Left lung (tissue), 10 donors: ENCODE data around the gene INPP4B. TPM values are rescaled to one million over a fixed set of nuclear protein-coding genes. Genes with fewer than 3 reads are reported as not detected.

Experiments
- ATAC-seq: fragments of 200-7000 bp; cut with Tn5 transposase; one replicate; pipeline ENCODE4 v1.9.1; 2020; ENCODE audit warnings: moderate library complexity
- DNase-seq, 4 donors: peaks; one replicate each; pipeline ENCODE4 v3.0.0-alpha.2; 2013 to 2020
- H3K27ac ChIP-seq, 2 donors: fragments of 200-600 bp; sonication (generic) in 1 of 2; one replicate each; pipeline versions ENCODE4 v1.5.0 to v1.8.0; 2020 to 2021
- H3K27me3 ChIP-seq, 2 donors: fragments of 200-600 bp; sonication (generic) in 1 of 2; one replicate each; pipeline versions ENCODE4 v1.5.0 to v1.8.0; 2020 to 2021
- H3K36me3 ChIP-seq, 2 donors: fragments of 200-600 bp; sonication (generic) in 1 of 2; one replicate each; pipeline versions ENCODE4 v1.5.0 to v1.8.0; 2020 to 2021
- H3K4me1 ChIP-seq, 2 donors: fragments of 200-600 bp; one replicate each; pipeline ENCODE4 v1.8.0; 2021
- H3K4me3 ChIP-seq, 2 donors: fragments of 200-600 bp; sonication (generic) in 1 of 2; one replicate each; pipeline versions ENCODE4 v1.5.0 to v1.8.0; 2020 to 2021; ENCODE audit warnings: mild to moderate bottlenecking in 1 of 2
- H3K9me3 ChIP-seq, 2 donors: fragments of 200-600 bp; sonication (generic) in 1 of 2; one replicate each; pipeline versions ENCODE4 v1.5.0 to v1.8.0; 2020 to 2021
- CTCF ChIP-seq, 2 donors: fragments of 200-600 bp; sonication (generic) in 1 of 2; IDR thresholded peaks; one replicate each; pipeline versions ENCODE4 v1.5.0 to v1.8.0; 2021; ENCODE audit warnings: antibody characterized with exemption in 2 of 2
- intact Hi-C, 2 donors: fragments of 100-400 bp; cut with DNase I; formaldehyde crosslinking; loops; one replicate each; pipeline versions ENCODE4 v1.11.2 to v1.14.2; 2022
- polyA plus RNA-seq, 6 donors: library from polyadenylated mRNA; unstranded; fragments of 120-200 nt; gene quantifications; one replicate each; pipeline ENCODE4 v1.2.1, GENCODE V29; 2013; ENCODE audit not compliant: insufficient read length in 6 of 6
- total RNA-seq, 2 donors: library from RNA; stranded (reverse); fragmentation: NEBNext Ultra II Directional; extraction: Animal tissue kit (Norgen Biotek cat#: 25700); gene quantifications; one replicate each; pipeline ENCODE4 v1.2.1, GENCODE V29; 2021
- donor health status: DM: no; HTN: yes; CAD: no.
- donor health status: DM: no; HTN: no; CAD: no.

Gene INPP4B
- total and polyA plus RNA-seq, 8 donors = 7.3 to 15.1 (median 11.6) TPM

- Histone ChIP-seq H3K4me1 (no peaks in the 10 kb centered on the region), H3K27ac (no peak overlapping the region), H3K36me3 (no peaks in the 10 kb centered on the region), H3K9me3 (peaks cover 0 to 10% of the 10 kb centered on the region in 2 donors), H3K27me3 (no peaks in the 10 kb centered on the region), H3K4me3 (no peak overlapping the region)
- no peak for TF ChIP-seq CTCF (IDR thresholded peaks at IDR 0.05)
- ATAC-seq = no peak
- intact Hi-C loops = no loop called here
- DNase-seq = no peak
Measured at GRCh38 chr4:142705820-142706219, 140.3 kb downstream of the INPP4B start.

GRCh38 chr4:142703694-142704309 lies 142.3 kb downstream of the INPP4B start:
- TF ChIP-seq CTCF (IDR thresholded peaks at IDR 0.05) = no peak
- H3K4me3 ChIP-seq = no peak overlapping the region
- no peak overlapping the region for H3K27ac ChIP-seq
- DNase-seq = no peak
- no peaks in the 10 kb centered on the region for H3K4me1 ChIP-seq
- no peaks in the 10 kb centered on the region for H3K36me3 ChIP-seq
- no peak for ATAC-seq
- intact Hi-C loops = no loop called here
- H3K9me3 ChIP-seq = peaks cover 0 to 10% of the 10 kb centered on the region in 2 donors
- H3K27me3 ChIP-seq = no peaks in the 10 kb centered on the region

- no peak for ATAC-seq
- DNase-seq = no peak
- Histone ChIP-seq H3K27ac (no peak overlapping the region), H3K4me1 (no peaks in the 10 kb centered on the region), H3K4me3 (no peak overlapping the region), H3K27me3 (no peaks in the 10 kb centered on the region), H3K9me3 (no peaks in the 10 kb centered on the region), H3K36me3 (no peaks in the 10 kb centered on the region)
- no peak for TF ChIP-seq CTCF (IDR thresholded peaks at IDR 0.05)
- intact Hi-C loops = no loop called here
Measured at GRCh38 chr4:142701017-142701416, 145.1 kb downstream of the INPP4B start.

- H3K4me1 ChIP-seq = no peaks in the 10 kb centered on the region
- H3K4me3 ChIP-seq = no peak overlapping the region
- no peaks in the 10 kb centered on the region for H3K9me3 ChIP-seq
- no peak for TF ChIP-seq CTCF (IDR thresholded peaks at IDR 0.05)
- no peak overlapping the region for H3K27ac ChIP-seq
- no peaks in the 10 kb centered on the region for H3K36me3 ChIP-seq
- no peaks in the 10 kb centered on the region for H3K27me3 ChIP-seq
- intact Hi-C loops = no loop called here
- DNase-seq (no peak), ATAC-seq (no peak)
Measured at GRCh38 chr4:142700531-142700930, 145.6 kb downstream of the INPP4B start.

- Histone ChIP-seq H3K9me3 (no peaks in the 10 kb centered on the region), H3K36me3 (no peaks in the 10 kb centered on the region), H3K27ac (no peak overlapping the region), H3K27me3 (no peaks in the 10 kb centered on the region), H3K4me1 (no peaks in the 10 kb centered on the region), H3K4me3 (no peak overlapping the region)
- DNase-seq (no peak), ATAC-seq (no peak)
- intact Hi-C loops = no loop called here
- no peak for TF ChIP-seq CTCF (IDR thresholded peaks at IDR 0.05)
Measured at GRCh38 chr4:142698552-142698951, 147.5 kb downstream of the INPP4B start.
